KMS-11 (cell line): ENCODE measurements around the gene GNAT1.

Experiments used
- H2AFZ ChIP-seq: fragments of 200-600 bp; sonication (generic); 2 replicates; pipeline ENCODE4 v1.6.1; 2016; ENCODE audit warnings: antibody characterized with exemption, mixed run types, low read depth
- H3K27ac ChIP-seq: fragments of 200-600 bp; sonication (generic); 2 replicates; pipeline ENCODE4 v1.6.1; 2016; ENCODE audit warnings: mild to moderate bottlenecking, mixed run types
- H3K27me3 ChIP-seq: fragments of 200-600 bp; sonication (generic); 2 replicates; pipeline ENCODE4 v1.6.1; 2017; ENCODE audit warnings: mild to moderate bottlenecking, low read depth, mixed run types, moderate library complexity; ENCODE audit not compliant: insufficient read depth
- H3K36me3 ChIP-seq: fragments of 200-600 bp; sonication (generic); 2 replicates; pipeline ENCODE4 v1.6.1; 2017; ENCODE audit warnings: mild to moderate bottlenecking, mixed run types; ENCODE audit not compliant: insufficient read depth
- H3K4me1 ChIP-seq: fragments of 200-600 bp; sonication (generic); 2 replicates; pipeline ENCODE4 v1.6.1; 2016; ENCODE audit warnings: mild to moderate bottlenecking, low read depth, mixed run types; ENCODE audit not compliant: poor library complexity, severe bottlenecking
- H3K4me2 ChIP-seq: fragments of 200-600 bp; sonication (generic); 2 replicates; pipeline ENCODE4 v1.7.0; 2016; ENCODE audit warnings: mild to moderate bottlenecking, mixed run types
- H3K4me3 ChIP-seq: fragments of 200-600 bp; sonication (generic); IDR thresholded peaks from 2 replicates; pipeline ENCODE4 v1.6.1; 2017; ENCODE audit warnings: low read depth, low read length, mixed read lengths; ENCODE audit not compliant: insufficient read depth
- H3K79me2 ChIP-seq: fragments of 200-600 bp; sonication (generic); 2 replicates; pipeline ENCODE4 v1.6.1; 2016; ENCODE audit warnings: low read depth, mixed run types; ENCODE audit not compliant: insufficient read depth
- H3K9ac ChIP-seq: fragments of 200-600 bp; sonication (generic); 2 replicates; pipeline ENCODE4 v1.6.1; 2016; ENCODE audit warnings: mild to moderate bottlenecking, mixed run types
- H4K20me1 ChIP-seq: fragments of 200-600 bp; sonication (generic); 2 replicates; pipeline ENCODE4 v1.6.1; 2016; ENCODE audit warnings: mild to moderate bottlenecking, mixed run types; ENCODE audit not compliant: insufficient read depth
- CTCF ChIP-seq: fragments of 200-600 bp; sonication (generic); conservative IDR thresholded peaks from 2 replicates; pipeline ENCODE4 v1.6.1; 2017; ENCODE audit warnings: low read depth, mild to moderate bottlenecking, antibody characterized with exemption, low read length, moderate library complexity, mixed read lengths

The GNAT1 gene

GRCh38 chr3:50183755-50184154 is 7.7 kb upstream of the GNAT1 start:
- Histone ChIP-seq H3K79me2 (no peaks in the 10 kb centered on the region), H3K4me1 (no peaks in the 10 kb centered on the region), H3K4me2 (no peak overlapping the region), H3K36me3 (no peaks in the 10 kb centered on the region), H4K20me1 (no peaks in the 10 kb centered on the region), H3K27ac (no peak overlapping the region), H3K27me3 (peaks cover 14% of the 10 kb centered on the region; the same call in 1 of the 2 replicates), H2AFZ (no peak overlapping the region), H3K4me3 (no peak overlapping the region), H3K9ac (no peak overlapping the region)
- TF ChIP-seq CTCF: no peak

GRCh38 chr3:50184242-50184978 is 7.0 kb upstream of the GNAT1 start:
- no peaks in the 10 kb centered on the region for H3K4me1 ChIP-seq
- H3K36me3 ChIP-seq: no peaks in the 10 kb centered on the region
- no peaks in the 10 kb centered on the region for H4K20me1 ChIP-seq
- H2AFZ ChIP-seq: no peak overlapping the region
- no peak overlapping the region for H3K4me2 ChIP-seq
- no peak overlapping the region for H3K9ac ChIP-seq
- no peak for TF ChIP-seq CTCF
- no peak overlapping the region for H3K4me3 ChIP-seq
- no peaks in the 10 kb centered on the region for H3K79me2 ChIP-seq
- peaks cover 11% of the 10 kb centered on the region; the same call in 1 of the 2 replicates for H3K27me3 ChIP-seq
- no peak overlapping the region for H3K27ac ChIP-seq

GRCh38 chr3:50185230-50185629 is 6.2 kb upstream of the GNAT1 start:
- H3K79me2 ChIP-seq: no peaks in the 10 kb centered on the region
- peaks cover 11% of the 10 kb centered on the region; the same call in 1 of the 2 replicates for H3K27me3 ChIP-seq
- H3K4me3 ChIP-seq: no peak overlapping the region
- no peak overlapping the region for H3K4me2 ChIP-seq
- no peak overlapping the region for H3K27ac ChIP-seq
- H4K20me1 ChIP-seq: no peaks in the 10 kb centered on the region
- no peak overlapping the region for H3K9ac ChIP-seq
- H3K36me3 ChIP-seq: no peaks in the 10 kb centered on the region
- no peaks in the 10 kb centered on the region for H3K4me1 ChIP-seq
- no peak overlapping the region for H2AFZ ChIP-seq
- TF ChIP-seq CTCF: no peak

GRCh38 chr3:50186096-50186495 is 5.3 kb upstream of the GNAT1 start:
- H2AFZ ChIP-seq: no peak overlapping the region
- H3K4me2 ChIP-seq: no peak overlapping the region
- H3K27me3 ChIP-seq: peaks cover 11% of the 10 kb centered on the region; the same call in 1 of the 2 replicates
- TF ChIP-seq CTCF: no peak
- no peaks in the 10 kb centered on the region for H3K4me1 ChIP-seq
- H3K27ac ChIP-seq: no peak overlapping the region
- H4K20me1 ChIP-seq: no peaks in the 10 kb centered on the region
- H3K4me3 ChIP-seq: no peak overlapping the region
- H3K9ac ChIP-seq: no peak overlapping the region
- no peaks in the 10 kb centered on the region for H3K36me3 ChIP-seq
- H3K79me2 ChIP-seq: no peaks in the 10 kb centered on the region
